ENCODE data around the gene MYO1E. TPM values are rescaled to one million over a fixed set of nuclear protein-coding genes. Genes with fewer than 3 reads are reported as not detected.
"Not testable (repeated sequence)": the region's sequence is repeated elsewhere in the genome, so short reads cannot be mapped to it uniquely, and the experiment has no call there.

MYO1E gene
- total and polyA plus RNA-seq, 3 experiments from 2014 or later = 1.1 to 15.4 (median 15.3) TPM

DNA sequence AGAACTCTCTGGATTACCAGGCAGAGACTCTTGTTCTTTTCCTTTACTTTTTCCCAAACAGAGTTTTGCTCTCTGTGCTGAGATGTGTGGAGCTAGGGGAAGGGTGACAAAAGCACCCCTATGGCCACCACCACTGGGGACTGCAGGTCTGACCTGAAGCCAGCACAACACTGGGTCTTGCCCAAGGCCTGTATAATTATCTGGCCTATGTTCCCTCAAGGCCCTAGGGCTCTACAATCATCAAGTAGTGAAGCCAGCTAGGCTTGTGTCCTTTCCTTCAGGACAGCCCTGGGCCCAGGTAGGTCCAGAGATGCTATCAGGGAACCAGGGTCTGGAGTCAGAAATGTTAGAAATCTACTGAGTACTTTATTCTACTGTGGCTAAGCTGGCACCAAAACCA, 28.4 kb downstream of the MYO1E start:
- H3K27me3 ChIP-seq (ENCODE audit: insufficient read depth, low read length, poor library complexity, severe bottlenecking) = no peaks in the 10 kb centered on the region
- H3K9me3 ChIP-seq (ENCODE audit: low read length) = no peaks in the 10 kb centered on the region
- Mint-ChIP-seq H3K9me3 (no peaks in the 10 kb centered on the region), H3K4me3 (no peak overlapping the region), H3K27ac (no peak overlapping the region), H3K4me1 (no peaks in the 10 kb centered on the region), H3K27me3 (peaks cover 6 to 16% of the 10 kb centered on the region in 2 donors), H3K36me3 (peaks cover 0 to 15% (median 0%) of the 10 kb centered on the region in 3 donors)
- no peak overlapping the region for H3K27ac ChIP-seq (ENCODE audit: low read depth, low read length)
- ChIA-PET CTCF (interaction anchor here (1.9 kb wide), 1 partner anchor 12 kb away, joined by 5 read pairs; no protein-coding TSS in a partner anchor), POLR2A (no interaction called here)
- no peaks in the 10 kb centered on the region for H3K4me1 ChIP-seq (ENCODE audit: insufficient read depth, low read length)
- H3K4me3 ChIP-seq (ENCODE audit: low read length) = no peak overlapping the region
- DNase-seq = no peak
- no peaks in the 10 kb centered on the region for H3K36me3 ChIP-seq (ENCODE audit: insufficient read depth, low read length)

DNA sequence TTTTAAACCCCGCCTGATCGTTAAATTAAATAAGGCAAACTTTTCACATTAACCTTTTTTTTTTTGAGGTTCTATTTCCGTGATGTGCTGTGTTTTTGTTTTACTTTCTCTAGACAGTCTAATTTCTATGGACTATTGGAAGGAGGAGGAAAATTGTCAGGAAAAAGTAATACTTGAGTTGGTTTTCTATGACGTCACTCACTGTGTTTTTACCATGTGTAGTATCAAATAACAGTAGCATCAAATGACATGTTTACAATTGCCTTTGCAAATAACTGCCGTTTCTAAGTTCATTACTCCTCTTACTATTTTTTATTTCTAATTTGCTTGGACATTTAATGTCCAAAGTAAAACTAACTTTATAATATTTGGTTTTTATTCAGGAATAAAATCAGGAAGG, 32.3 kb downstream of the MYO1E start:
- Histone ChIP-seq H3K4me3 (ENCODE audit: low read length) (no peak overlapping the region), H3K27me3 (ENCODE audit: insufficient read depth, low read length, poor library complexity, severe bottlenecking) (no peaks in the 10 kb centered on the region), H3K4me1 (ENCODE audit: insufficient read depth, low read length) (no peaks in the 10 kb centered on the region), H3K27ac (ENCODE audit: low read depth, low read length) (no peak overlapping the region), H3K36me3 (ENCODE audit: insufficient read depth, low read length) (no peaks in the 10 kb centered on the region), H3K9me3 (ENCODE audit: low read length) (no peaks in the 10 kb centered on the region)
- DNase-seq = no peak
- ChIA-PET CTCF (no interaction called here), POLR2A (no interaction called here)
- Mint-ChIP-seq H3K9me3 (no peaks in the 10 kb centered on the region), H3K4me1 (no peaks in the 10 kb centered on the region), H3K4me3 (no peak overlapping the region), H3K27ac (peak overlapping the region in 1 of 8 donors; percentile 25), H3K27me3 (peaks cover 11 to 23% of the 10 kb centered on the region in 2 donors), H3K36me3 (peaks cover 0 to 17% (median 0%) of the 10 kb centered on the region in 3 donors)

DNA sequence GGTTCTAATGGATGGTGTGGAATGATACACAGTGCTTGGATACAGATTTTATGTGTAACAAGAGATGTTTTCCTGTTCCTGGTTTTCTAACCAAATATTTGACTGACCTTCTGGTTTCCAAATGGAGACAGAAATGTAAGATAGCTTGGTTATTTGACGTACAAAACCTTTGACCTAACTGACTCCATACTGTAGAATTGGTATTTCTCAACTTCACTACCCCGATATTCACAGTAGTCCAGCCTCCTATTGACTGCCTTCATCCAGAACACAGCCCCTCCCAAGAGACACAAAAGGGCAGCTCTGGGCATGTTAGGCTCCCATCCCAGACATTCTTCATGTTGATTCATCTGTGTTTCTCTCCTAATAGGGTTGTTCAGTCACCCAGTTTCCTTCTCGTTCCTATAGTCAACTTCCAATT, 33.4 kb downstream of the MYO1E start:
- Mint-ChIP-seq H3K36me3 (peaks cover 0 to 13% (median 0%) of the 10 kb centered on the region in 3 donors), H3K27ac (no peak overlapping the region), H3K27me3 (peaks cover 11 to 20% of the 10 kb centered on the region in 2 donors), H3K9me3 (no peaks in the 10 kb centered on the region), H3K4me3 (no peak overlapping the region), H3K4me1 (no peaks in the 10 kb centered on the region)
- Histone ChIP-seq H3K4me3 (ENCODE audit: low read length) (no peak overlapping the region), H3K27me3 (ENCODE audit: insufficient read depth, low read length, poor library complexity, severe bottlenecking) (no peaks in the 10 kb centered on the region), H3K9me3 (ENCODE audit: low read length) (no peaks in the 10 kb centered on the region), H3K4me1 (ENCODE audit: insufficient read depth, low read length) (no peaks in the 10 kb centered on the region), H3K36me3 (ENCODE audit: insufficient read depth, low read length) (no peaks in the 10 kb centered on the region), H3K27ac (ENCODE audit: low read depth, low read length) (no peak overlapping the region)
- CTCF ChIA-PET = no interaction called here
- POLR2A ChIA-PET = no interaction called here
- no peak for DNase-seq

DNA sequence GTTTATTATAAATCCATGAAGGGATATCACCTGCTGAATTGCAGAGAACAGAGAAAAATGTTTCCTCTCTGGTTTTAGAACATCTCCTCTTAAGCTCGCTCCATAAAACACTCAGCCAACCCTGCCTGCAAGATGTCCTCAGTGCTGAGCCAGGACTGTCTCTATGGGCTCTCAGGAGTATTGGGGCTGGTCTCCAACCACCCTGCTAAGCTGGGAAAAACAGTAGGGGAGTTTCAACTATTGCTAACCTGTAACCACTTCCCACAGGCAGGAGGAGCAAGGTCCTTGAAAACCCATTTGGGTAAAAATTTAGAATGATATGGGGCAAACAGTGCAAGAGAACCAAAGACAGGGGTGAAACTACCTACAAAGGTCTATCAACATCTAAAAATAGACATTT, 34.3 kb downstream of the MYO1E start:
- Mint-ChIP-seq H3K9me3 (no peaks in the 10 kb centered on the region), H3K4me3 (no peak overlapping the region), H3K27me3 (peaks cover 11 to 21% of the 10 kb centered on the region in 2 donors), H3K36me3 (peaks cover 0 to 13% (median 0%) of the 10 kb centered on the region in 3 donors), H3K27ac (no peak overlapping the region), H3K4me1 (no peaks in the 10 kb centered on the region)
- no peaks in the 10 kb centered on the region for H3K36me3 ChIP-seq (ENCODE audit: insufficient read depth, low read length)
- H3K27me3 ChIP-seq (ENCODE audit: insufficient read depth, low read length, poor library complexity, severe bottlenecking) = no peaks in the 10 kb centered on the region
- no peaks in the 10 kb centered on the region for H3K9me3 ChIP-seq (ENCODE audit: low read length)
- H3K4me3 ChIP-seq (ENCODE audit: low read length) = no peak overlapping the region
- no peak for DNase-seq
- H3K4me1 ChIP-seq (ENCODE audit: insufficient read depth, low read length) = no peaks in the 10 kb centered on the region
- ChIA-PET CTCF (no interaction called here), POLR2A (no interaction called here)
- no peak overlapping the region for H3K27ac ChIP-seq (ENCODE audit: low read depth, low read length)

DNA sequence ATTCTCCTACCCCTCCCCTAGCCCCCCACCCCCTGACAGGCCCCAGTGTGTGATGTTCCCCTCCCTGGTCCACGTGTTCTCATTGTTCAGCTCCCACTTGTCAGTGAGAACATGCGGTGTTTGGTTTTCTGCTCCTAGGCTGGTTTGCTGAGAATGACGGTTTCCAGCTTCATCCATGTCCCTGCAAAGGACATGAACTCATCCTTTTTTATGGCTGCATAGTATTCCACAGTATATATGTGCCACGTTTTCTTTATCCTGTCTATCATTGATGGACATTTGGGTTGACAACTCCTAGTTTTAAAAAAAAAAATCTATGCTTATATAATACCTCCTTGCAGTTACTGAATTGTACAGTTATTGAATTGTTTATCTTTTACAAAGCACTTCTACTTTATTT, 35.9 kb downstream of the MYO1E start:
- H3K4me3 Mint-ChIP-seq; H3K36me3 ChIP-seq (ENCODE audit: insufficient read depth, low read length); H3K27ac Mint-ChIP-seq; H3K9me3 Mint-ChIP-seq; H3K4me3 ChIP-seq (ENCODE audit: low read length); H3K9me3 ChIP-seq (ENCODE audit: low read length); POLR2A ChIA-PET; H3K27me3 ChIP-seq (ENCODE audit: insufficient read depth, low read length, poor library complexity, severe bottlenecking); H3K4me1 Mint-ChIP-seq; H3K36me3 Mint-ChIP-seq; DNase-seq; H3K4me1 ChIP-seq (ENCODE audit: insufficient read depth, low read length); CTCF ChIA-PET; H3K27ac ChIP-seq (ENCODE audit: low read depth, low read length): not testable (repeated sequence)
- H3K27me3 Mint-ChIP-seq = peaks cover 8 to 17% of the 10 kb centered on the region in 2 donors

DNA sequence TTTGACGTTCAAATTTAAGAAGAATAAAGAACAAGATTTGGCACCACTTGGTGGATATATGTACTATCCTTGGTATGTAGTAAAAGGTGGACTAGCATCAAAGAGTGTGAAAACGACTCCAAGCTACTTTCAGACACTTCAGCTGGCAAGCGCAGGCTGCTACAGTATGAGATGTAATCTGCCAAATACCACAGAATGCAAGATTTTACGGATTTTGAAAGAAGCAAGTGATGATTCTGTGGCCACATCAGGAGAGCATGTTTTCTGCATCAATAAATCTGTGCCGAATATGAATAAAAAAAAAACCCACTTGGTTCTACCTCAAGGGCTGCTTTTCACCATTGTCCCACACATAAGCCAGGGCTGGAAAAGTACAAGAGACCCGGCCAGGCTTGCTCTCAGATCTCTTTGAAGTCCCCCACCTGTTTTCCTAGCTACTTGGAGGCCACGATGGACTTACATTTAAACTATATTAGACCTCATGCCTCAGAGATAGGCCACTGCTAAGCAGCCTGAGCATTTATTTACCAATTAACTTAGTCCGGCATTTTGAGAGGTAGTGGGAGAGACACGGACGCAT, 37.4 kb downstream of the MYO1E start:
- no peak overlapping the region for H3K4me3 Mint-ChIP-seq
- H3K27ac Mint-ChIP-seq = no peak overlapping the region
- no peak for DNase-seq
- ChIA-PET CTCF (no interaction called here), POLR2A (no interaction called here)
- Histone ChIP-seq H3K9me3 (ENCODE audit: low read length) (no peaks in the 10 kb centered on the region), H3K27me3 (ENCODE audit: insufficient read depth, low read length, poor library complexity, severe bottlenecking) (no peaks in the 10 kb centered on the region), H3K36me3 (ENCODE audit: insufficient read depth, low read length) (no peaks in the 10 kb centered on the region), H3K27ac (ENCODE audit: low read depth, low read length) (no peak overlapping the region), H3K4me3 (ENCODE audit: low read length) (no peak overlapping the region), H3K4me1 (ENCODE audit: insufficient read depth, low read length) (no peaks in the 10 kb centered on the region)
- H3K9me3 Mint-ChIP-seq = no peaks in the 10 kb centered on the region
- peaks cover 8 to 23% of the 10 kb centered on the region in 2 donors for H3K27me3 Mint-ChIP-seq
- H3K36me3 Mint-ChIP-seq = peaks cover 0 to 4% (median 0%) of the 10 kb centered on the region in 3 donors
- no peaks in the 10 kb centered on the region for H3K4me1 Mint-ChIP-seq

- no peaks in the 10 kb centered on the region for H3K36me3 Mint-ChIP-seq
- H3K27ac Mint-ChIP-seq = no peak overlapping the region
- Histone ChIP-seq H3K27me3 (ENCODE audit: insufficient read depth, low read length, poor library complexity, severe bottlenecking) (no peaks in the 10 kb centered on the region), H3K27ac (ENCODE audit: low read depth, low read length) (no peak overlapping the region), H3K36me3 (ENCODE audit: insufficient read depth, low read length) (no peaks in the 10 kb centered on the region), H3K4me3 (ENCODE audit: low read length) (no peak overlapping the region), H3K9me3 (ENCODE audit: low read length) (no peaks in the 10 kb centered on the region), H3K4me1 (ENCODE audit: insufficient read depth, low read length) (no peaks in the 10 kb centered on the region)
- ChIA-PET CTCF (no interaction called here), POLR2A (no interaction called here)
- no peaks in the 10 kb centered on the region for H3K9me3 Mint-ChIP-seq
- DNase-seq = no peak
- H3K4me1 Mint-ChIP-seq = no peaks in the 10 kb centered on the region
- no peak overlapping the region for H3K4me3 Mint-ChIP-seq
- peaks cover 7 to 23% of the 10 kb centered on the region in 2 donors for H3K27me3 Mint-ChIP-seq
Measured at GRCh38 chr15:59334076-59334415, 38.6 kb downstream of the MYO1E start.

DNA sequence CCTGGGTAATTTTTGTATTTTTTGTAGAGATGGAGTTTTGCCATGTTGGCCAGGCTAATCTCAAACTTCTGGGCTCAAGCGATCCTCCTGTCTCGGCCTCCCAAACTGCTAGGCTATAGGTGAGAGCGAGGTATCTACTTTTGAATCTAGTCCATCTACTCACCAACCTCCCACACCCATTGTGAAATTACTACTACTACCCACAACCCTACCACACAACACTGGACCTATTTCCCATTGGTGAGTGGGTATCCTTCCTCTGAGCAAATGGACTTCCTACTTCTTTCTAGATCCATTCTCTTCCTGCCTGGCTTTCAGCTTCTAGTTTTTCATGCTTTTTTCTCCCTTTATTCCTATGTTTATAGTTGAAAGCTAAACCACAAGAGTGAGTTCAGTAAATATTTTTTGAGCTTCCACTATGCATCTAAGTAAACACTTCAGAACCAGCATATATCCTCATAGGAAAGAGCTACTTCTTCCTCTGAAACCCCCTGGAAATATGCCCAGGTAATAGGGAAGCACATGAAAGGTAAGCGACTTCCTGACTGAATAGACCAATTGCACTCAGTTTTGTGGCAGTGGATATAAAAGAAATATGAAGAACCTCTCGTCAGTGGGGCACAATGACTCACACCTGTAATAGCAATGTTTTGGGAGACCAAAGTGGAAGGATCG, 39.1 kb downstream of the MYO1E start:
- no peaks in the 10 kb centered on the region for H3K4me1 ChIP-seq (ENCODE audit: insufficient read depth, low read length)
- peaks cover 6 to 21% of the 10 kb centered on the region in 2 donors for H3K27me3 Mint-ChIP-seq
- no peak overlapping the region for H3K4me3 ChIP-seq (ENCODE audit: low read length)
- no peak overlapping the region for H3K27ac ChIP-seq (ENCODE audit: low read depth, low read length)
- H3K4me3 Mint-ChIP-seq = no peak overlapping the region
- no peaks in the 10 kb centered on the region for H3K9me3 Mint-ChIP-seq
- no peaks in the 10 kb centered on the region for H3K4me1 Mint-ChIP-seq
- no peaks in the 10 kb centered on the region for H3K36me3 Mint-ChIP-seq
- ChIA-PET CTCF (no interaction called here), POLR2A (no interaction called here)
- no peaks in the 10 kb centered on the region for H3K9me3 ChIP-seq (ENCODE audit: low read length)
- no peak for DNase-seq
- no peak overlapping the region for H3K27ac Mint-ChIP-seq
- no peaks in the 10 kb centered on the region for H3K36me3 ChIP-seq (ENCODE audit: insufficient read depth, low read length)
- no peaks in the 10 kb centered on the region for H3K27me3 ChIP-seq (ENCODE audit: insufficient read depth, low read length, poor library complexity, severe bottlenecking)

Data from CD8-positive, alpha-beta memory T cell (primary cell).